Measurements from ENCODE around the gene ATP1A1.

ATP1A1 gene

DNA sequence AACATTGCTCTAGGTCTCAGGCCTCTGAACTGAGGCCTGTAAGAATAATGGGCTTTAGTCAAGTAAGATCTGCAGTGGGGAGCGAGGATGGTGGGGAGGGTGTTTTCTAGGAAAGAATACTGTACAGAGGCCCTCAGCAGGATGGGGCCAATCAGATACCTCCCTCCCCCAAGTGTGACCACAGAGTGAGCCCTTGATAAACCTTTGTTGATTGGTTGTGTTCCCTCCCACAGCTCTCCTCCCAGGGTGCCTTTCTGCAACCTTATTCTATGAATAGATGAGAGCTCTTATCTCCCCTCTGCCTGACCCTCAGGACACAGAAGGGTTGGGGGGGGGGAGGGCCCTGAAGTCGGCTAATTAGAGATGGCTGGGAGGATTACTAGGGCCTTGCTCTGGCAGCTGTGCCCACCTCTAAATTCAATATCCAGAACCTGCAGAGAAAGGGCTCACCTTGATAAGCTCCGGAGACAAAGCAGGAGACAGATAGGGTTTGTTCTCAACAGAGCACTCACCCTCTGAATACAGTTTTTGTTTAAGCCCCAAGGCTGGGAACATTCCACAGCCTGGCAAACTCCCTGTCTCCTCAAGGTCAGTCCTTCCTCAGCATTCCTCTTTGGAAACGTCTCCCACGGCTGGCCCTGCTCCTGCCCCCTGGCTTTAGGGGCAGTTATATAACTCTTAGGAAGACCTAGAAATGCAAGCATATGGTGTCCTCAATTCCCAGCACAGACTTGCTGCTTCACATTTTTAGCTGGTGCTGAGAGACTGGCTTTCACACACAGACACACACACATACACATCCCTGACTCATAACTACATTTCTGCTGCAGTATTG lies 42.9 kb downstream of the ATP1A1 start:
- DNase-seq = no peak

DNA sequence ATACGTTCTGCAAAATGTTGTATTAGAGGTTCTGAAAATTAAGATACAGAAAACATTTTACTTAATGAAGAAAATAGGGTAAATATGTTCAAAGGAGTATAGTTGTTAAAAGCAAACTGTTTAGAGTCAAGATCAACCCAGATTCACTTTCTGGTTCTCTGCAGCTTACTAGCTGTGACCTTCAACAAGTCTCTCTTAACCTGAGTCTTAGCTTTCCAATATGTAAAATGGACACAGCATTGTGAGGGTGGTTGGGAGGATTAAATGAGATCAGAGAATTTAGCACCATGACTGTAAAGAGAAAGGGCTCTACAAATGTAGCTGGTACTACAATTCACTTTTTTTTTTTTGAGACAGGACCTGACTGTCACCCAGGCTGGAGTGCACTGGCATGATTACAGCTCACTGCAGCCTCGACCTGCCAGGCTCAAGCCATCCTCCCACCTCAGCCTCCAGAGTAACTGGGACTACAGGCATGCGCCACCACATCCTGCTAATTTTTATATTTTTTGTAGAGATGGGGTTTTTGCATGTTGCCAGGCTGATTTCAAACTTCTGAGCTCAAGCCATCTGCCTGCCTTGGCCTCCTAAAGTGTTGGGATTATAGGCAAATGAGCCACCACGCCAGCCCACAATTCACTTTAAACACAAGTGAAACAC lies 43.9 kb downstream of the ATP1A1 start:
- no peak for DNase-seq

- no peak for DNase-seq
These were observed 44.6 kb downstream of the ATP1A1 start for GRCh38 chr1:116417678-116418077.

DNA sequence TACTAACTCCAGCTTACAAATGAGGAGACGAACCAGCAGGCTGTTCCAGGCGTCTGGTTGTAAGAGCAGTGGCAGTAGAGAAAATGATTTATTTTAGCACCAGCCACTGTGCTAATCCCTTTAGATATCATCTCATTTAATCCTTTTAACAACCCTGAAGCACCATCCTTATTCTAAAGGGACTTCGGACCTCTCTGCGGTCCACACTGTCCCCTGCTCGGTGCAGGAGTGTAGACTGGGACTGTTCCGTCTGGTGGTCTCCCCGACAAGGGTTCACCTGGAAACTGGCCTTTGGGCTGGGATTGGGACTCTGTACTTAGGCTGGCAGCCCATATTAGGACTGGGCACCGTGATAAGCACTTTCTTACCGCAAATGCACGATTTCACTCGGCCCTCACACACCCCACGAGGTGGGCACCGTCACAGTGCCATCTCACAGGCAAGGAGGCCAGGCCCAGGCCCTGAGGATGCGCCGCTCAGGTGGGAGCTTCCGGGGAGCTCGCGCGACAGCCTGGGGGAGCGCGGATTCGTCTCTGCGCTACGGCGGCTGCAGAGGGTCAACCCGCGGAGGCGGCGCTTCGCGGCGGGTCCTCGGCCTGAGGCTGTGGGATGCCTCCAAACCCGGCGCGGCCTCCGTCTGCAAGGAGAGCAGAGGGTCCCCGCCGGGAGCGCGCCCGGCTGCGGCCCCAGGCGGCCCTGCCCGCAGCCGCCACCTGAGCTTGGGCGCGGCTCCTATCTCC lies 45.2 kb downstream of the ATP1A1 start:
- peak; percentile 45 for DNase-seq

DNA sequence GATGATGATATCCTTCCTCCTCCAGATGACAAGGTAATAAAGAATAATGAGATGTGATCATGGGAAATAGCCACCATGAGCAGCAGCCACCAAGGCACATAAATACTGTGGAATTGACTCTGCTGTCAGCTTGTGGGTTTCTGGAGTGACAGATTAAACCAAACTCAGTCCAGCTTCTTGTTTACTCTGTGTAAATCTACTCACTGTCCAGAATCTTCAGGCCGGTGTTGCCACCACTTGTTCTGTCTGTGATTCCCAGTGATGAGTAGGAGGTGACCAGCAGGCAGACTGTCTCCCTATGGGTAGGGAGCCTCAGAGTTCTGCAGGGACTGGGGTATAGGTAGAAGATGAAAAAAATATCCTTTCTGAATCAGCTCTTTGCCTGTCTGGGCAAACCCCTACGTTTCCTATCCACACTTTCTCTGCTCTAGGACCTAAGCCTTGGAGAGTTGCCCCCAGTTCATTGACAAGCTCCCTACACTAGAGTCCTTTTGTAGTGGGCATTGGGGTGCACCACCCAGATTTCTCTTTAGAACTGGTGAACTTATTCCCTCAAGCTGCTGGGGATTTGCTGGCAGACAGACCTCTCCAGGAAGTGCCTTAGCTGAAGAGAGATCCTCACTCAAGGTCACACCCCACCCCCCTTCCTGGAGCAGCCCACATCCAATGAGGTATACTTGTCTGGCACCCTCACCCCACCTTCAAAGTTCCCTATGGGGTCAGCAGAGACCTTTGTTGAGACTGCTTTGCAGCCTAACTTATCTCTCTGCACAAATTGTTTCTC lies 47.6 kb downstream of the ATP1A1 start:
- no peak for DNase-seq

GRCh38 chr1:116424438-116424837 lies 51.4 kb downstream of the ATP1A1 start:
- DNase-seq = no peak

DNA sequence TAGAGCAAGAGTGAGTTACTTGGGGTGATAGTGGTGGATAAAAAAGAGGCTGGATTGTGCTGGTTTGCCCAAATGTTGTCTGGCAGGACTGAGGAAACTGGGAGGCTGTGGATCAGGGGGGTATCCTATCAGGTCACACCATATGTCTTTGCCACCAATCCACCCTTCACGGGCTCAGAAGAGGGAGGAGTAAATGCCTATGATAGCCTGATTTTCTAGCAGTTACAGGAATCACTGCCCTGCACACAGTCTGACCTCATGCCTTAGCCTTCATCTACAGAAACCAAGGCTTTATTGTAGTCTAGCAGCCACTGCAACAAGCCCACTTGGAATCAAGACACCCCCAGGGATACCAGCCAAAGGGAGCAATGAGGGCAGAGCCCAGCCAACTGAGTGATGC lies 51.8 kb downstream of the ATP1A1 start:
- DNase-seq = no peak

- no peak for DNase-seq
These were observed 52.9 kb downstream of the ATP1A1 start for GRCh38 chr1:116425987-116426386.

DNA sequence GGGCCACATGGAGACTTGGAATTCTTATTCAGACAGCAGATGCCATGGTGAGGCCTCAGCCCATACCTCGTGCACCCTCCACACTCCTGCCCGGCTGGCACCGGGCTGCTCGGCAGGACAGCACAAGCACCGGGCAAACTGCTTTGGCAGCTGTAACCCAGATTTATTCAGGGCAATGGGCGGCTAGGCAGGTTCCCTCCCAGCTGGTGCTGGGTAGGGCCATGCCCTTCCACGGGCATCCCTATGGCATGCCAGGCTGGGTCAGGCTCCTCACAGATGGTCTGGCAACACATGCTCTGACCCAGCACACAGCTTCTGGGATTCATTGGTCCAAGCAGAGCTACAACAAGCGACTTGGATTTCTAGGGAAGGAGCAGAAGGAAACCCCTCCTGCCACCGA lies 53.4 kb downstream of the ATP1A1 start:
- no peak for DNase-seq

- DNase-seq = no peak
These were observed 55.5 kb downstream of the ATP1A1 start for GRCh38 chr1:116428576-116428975.

GRCh38 chr1:116429821-116430374 lies 56.9 kb downstream of the ATP1A1 start:
- no peak for DNase-seq

- DNase-seq = no peak
These were observed 58.9 kb downstream of the ATP1A1 start for GRCh38 chr1:116431870-116432500.

GRCh38 chr1:116432655-116433265 lies 59.7 kb downstream of the ATP1A1 start:
- peak; percentile 55 for DNase-seq

GRCh38 chr1:116433275-116434257 lies 60.5 kb downstream of the ATP1A1 start:
- peak; percentile 85 for DNase-seq

- DNase-seq = no peak
These were observed 61.8 kb downstream of the ATP1A1 start for GRCh38 chr1:116434849-116435248.

DNA sequence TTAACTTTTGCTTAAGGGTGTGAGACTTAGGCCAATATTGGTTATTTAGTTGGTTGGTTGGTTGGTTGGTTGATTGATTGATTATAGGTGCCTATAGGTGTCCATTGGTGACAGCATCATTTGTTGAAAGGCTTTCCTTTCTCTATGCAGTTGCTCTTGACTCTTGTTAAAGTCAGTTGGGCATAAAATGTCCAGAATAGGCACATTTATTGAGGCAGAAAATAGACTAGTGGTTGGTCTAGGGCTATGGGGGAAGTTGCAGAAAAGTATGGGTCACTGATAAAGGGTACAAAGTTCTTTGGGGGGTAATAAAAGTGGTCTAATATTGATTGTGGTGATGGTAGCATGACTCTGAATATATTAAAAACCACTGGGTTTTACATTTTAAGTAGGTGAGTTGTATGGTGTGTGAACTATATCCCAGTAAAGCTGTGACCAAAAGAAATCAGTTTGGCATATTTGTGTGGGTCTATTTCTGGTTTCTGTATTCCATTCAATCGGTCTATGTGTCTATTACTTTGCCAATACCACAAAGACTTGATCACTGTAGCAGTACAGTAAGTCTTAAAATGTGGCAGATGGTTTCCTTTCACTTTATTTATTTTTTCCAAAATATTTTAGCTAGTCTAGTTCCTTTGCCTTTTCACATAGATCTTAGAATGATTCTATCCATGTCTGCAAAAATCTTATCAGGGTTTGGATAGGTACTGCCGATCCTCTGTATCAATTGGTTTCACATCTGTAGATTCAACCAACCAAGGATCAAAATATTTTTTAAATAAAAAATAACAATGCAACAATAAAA lies 63.0 kb downstream of the ATP1A1 start:
- DNase-seq = no peak

GRCh38 chr1:116436611-116436970 lies 63.5 kb downstream of the ATP1A1 start:
- no peak for DNase-seq

GRCh38 chr1:116439701-116440100 lies 66.7 kb downstream of the ATP1A1 start:
- no peak for DNase-seq

DNA sequence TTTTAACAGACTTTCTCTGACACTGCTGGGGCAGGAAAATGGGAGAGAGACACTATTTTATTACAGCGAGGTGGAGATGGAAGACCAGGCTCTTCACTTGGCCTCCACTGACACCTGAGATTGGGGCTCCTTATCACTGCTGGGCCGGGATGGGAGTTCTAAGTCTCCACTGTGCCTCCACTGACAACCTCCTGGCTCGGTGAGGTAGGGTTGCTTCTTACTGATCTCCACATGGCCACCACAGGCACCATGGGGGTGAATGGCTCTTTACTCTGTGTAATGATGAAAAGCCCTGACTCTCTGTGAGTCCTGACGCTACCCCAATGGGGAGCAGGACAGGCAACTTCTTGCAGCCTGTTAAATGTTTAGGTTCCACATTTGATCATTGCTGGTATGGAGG lies 67.7 kb downstream of the ATP1A1 start:
- DNase-seq = no peak

DNA sequence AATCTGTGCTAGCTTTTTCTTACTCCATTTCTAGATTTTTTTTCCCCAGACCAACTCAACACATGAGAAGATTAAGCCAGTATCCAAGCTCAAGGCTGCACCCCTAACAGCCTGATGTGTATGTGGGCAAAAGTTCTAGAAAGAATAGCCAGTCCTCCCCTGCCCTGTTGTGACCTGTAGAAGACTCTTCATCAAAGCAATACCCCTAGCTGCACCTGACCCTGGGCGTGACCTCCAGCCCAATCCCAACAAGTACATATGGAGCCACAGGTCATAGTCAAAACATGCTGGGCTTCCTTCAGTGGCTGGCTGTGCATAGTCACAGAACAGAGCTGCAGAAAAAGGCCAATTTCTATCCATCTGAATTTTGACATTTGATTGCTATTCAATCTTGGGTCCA lies 72.5 kb downstream of the ATP1A1 start:
- DNase-seq = no peak

All from NCI-H2029 (cell line).